Parathyroid adenoma (tissue), 2 donors: Measurements from ENCODE around the gene ZSCAN18.

ENCODE experiments used
- H2AFZ ChIP-seq: fragments of 300-600 bp; sonication (generic); one replicate; pipeline ENCODE4 v1.7.0; 2017; ENCODE audit warnings: antibody characterized with exemption, mild to moderate bottlenecking
- H3K27ac ChIP-seq: fragments of 300-600 bp; sonication (generic); one replicate; pipeline ENCODE4 v1.7.0; 2017
- H3K27me3 ChIP-seq: fragments of 300-600 bp; sonication (generic); one replicate; pipeline ENCODE4 v1.7.0; 2017; ENCODE audit warnings: low read length; ENCODE audit not compliant: control insufficient read depth, insufficient read depth
- H3K36me3 ChIP-seq: fragments of 300-600 bp; sonication (generic); one replicate; pipeline ENCODE4 v1.7.0; 2017; ENCODE audit warnings: low read length; ENCODE audit not compliant: control insufficient read depth, insufficient read depth
- H3K4me1 ChIP-seq: fragments of 300-600 bp; sonication (generic); one replicate; pipeline ENCODE4 v1.7.0; 2017; ENCODE audit warnings: control low read depth
- H3K4me2 ChIP-seq: fragments of 300-600 bp; sonication (generic); one replicate; pipeline ENCODE4 v1.7.0; 2017; ENCODE audit warnings: low read length
- H3K4me3 ChIP-seq: fragments of 300-600 bp; sonication (generic); one replicate; pipeline ENCODE4 v1.7.0; 2017; ENCODE audit warnings: low read depth, low read length
- H3K79me2 ChIP-seq: fragments of 300-600 bp; sonication (generic); one replicate; pipeline ENCODE4 v1.7.0; 2017; ENCODE audit warnings: control low read depth
- H3K9ac ChIP-seq: fragments of 300-600 bp; sonication (generic); one replicate; pipeline ENCODE4 v1.7.0; 2017; ENCODE audit warnings: mild to moderate bottlenecking
- H3K9me3 ChIP-seq: fragments of 300-600 bp; sonication (generic); one replicate; pipeline ENCODE4 v1.7.0; 2017; ENCODE audit warnings: low read length; ENCODE audit not compliant: control insufficient read depth
- CTCF ChIP-seq: fragments of 300-600 bp; sonication (generic); IDR thresholded peaks from one replicate; pipeline ENCODE4 v1.7.0; 2017; ENCODE audit warnings: antibody characterized with exemption, mild to moderate bottlenecking
- donor health status: primary hyperparathyroidism.

ZSCAN18 gene

DNA sequence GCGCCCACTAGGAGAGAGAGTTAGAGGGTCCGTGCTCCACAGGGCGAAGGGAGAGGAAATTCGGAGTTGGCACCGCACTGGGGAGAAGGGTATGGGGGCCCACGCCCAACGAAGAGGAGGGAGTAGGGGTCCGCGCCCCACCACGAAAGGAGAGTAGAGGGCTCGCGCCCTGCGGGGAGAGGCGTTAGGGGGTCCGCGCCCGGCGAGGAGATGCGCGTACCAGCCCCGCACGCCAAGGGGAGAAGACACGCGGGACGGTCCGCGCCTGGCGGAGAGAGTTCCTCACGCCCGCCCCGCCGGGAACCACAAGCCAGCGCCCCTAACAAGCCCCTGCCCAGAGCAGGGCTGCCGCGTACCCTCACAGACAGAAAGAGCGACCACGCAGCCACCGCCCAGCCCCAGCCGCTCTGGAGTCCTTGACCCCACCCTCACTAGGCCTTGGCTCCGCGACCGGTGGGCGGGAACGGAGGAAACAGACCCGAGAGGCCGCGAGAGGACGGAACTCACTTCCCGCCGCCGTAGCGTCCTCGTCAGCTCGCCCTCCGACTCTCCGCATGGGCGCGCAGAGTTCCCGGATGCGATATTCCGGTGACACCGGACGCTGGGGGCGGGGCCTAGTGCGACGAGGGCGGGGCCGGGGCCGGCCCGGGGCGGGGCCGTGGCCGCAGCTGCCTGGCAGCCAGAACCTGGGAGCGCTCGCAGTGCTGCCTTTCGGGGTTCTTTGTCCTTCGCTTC, 20.0 kb upstream of the ZSCAN18 start:
- H3K9me3 ChIP-seq: peaks cover 8% of the 10 kb centered on the region
- H3K79me2 ChIP-seq: no peaks in the 10 kb centered on the region
- no peaks in the 10 kb centered on the region for H3K4me1 ChIP-seq
- no peaks in the 10 kb centered on the region for H3K27me3 ChIP-seq
- peak overlapping the region; percentile 57 for H3K4me3 ChIP-seq
- H3K4me2 ChIP-seq: peak overlapping the region; percentile 67
- no peak overlapping the region for H2AFZ ChIP-seq
- no peak for TF ChIP-seq CTCF
- no peak overlapping the region for H3K27ac ChIP-seq
- no peak overlapping the region for H3K9ac ChIP-seq
- no peaks in the 10 kb centered on the region for H3K36me3 ChIP-seq

DNA sequence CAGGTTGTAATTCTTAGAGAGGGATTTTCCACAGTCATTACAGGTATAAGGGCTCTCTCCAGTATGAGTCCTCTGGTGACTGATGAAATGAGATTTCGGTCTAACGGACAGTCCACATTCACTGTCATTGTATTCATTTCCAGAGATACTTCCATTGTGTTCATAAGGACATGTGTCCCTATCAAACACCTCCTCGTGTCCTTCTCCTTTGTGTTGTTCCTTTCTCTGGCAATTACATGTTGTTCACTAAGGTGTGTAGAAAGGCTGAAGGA, 10.5 kb upstream of the ZSCAN18 start:
- no peak overlapping the region for H3K4me3 ChIP-seq
- H3K9me3 ChIP-seq: no peaks in the 10 kb centered on the region
- no peak overlapping the region for H3K27ac ChIP-seq
- no peak overlapping the region for H2AFZ ChIP-seq
- no peaks in the 10 kb centered on the region for H3K4me1 ChIP-seq
- no peaks in the 10 kb centered on the region for H3K36me3 ChIP-seq
- TF ChIP-seq CTCF: no peak
- H3K4me2 ChIP-seq: no peak overlapping the region
- no peaks in the 10 kb centered on the region for H3K27me3 ChIP-seq
- no peaks in the 10 kb centered on the region for H3K79me2 ChIP-seq
- H3K9ac ChIP-seq: no peak overlapping the region

- H3K9me3 ChIP-seq: no peaks in the 10 kb centered on the region
Measured at GRCh38 chr19:58107778-58108545, 9.9 kb upstream of the ZSCAN18 start.

GRCh38 chr19:58098682-58098998, 609 bp upstream of the ZSCAN18 start:
- Histone ChIP-seq H3K4me3 (peak overlapping the region; percentile 99), H3K27ac (peak overlapping the region; percentile 97), H3K4me1 (peaks cover 2% of the 10 kb centered on the region), H3K79me2 (peaks cover 21% of the 10 kb centered on the region), H3K9ac (peak overlapping the region; percentile 74), H3K4me2 (peak overlapping the region; percentile 89), H3K27me3 (no peaks in the 10 kb centered on the region), H3K9me3 (no peaks in the 10 kb centered on the region), H2AFZ (peak overlapping the region; percentile 94), H3K36me3 (no peaks in the 10 kb centered on the region)
- TF ChIP-seq CTCF: no peak

More at GRCh38 chr19:58107778-58108545, 9.9 kb upstream of the ZSCAN18 start:
- no peak overlapping the region for H3K4me3 ChIP-seq
- no peaks in the 10 kb centered on the region for H3K36me3 ChIP-seq
- H2AFZ ChIP-seq: no peak overlapping the region
- no peaks in the 10 kb centered on the region for H3K27me3 ChIP-seq
- no peaks in the 10 kb centered on the region for H3K79me2 ChIP-seq
- H3K9ac ChIP-seq: no peak overlapping the region
- no peaks in the 10 kb centered on the region for H3K4me1 ChIP-seq
- H3K27ac ChIP-seq: no peak overlapping the region
- TF ChIP-seq CTCF: no peak
- no peak overlapping the region for H3K4me2 ChIP-seq
